Astrocyte (in vitro differentiated cells and primary cell): ENCODE results near the gene ANKRD40CL. TPM values are rescaled to one million over a fixed set of nuclear protein-coding genes. Genes with fewer than 3 reads are reported as not detected.

ENCODE experiments used
- DNase-seq: peaks from one replicate; pipeline ENCODE4 v3.0.0-alpha.2; 2010; ENCODE audit warnings: low read depth
- FAIRE-seq: peaks from 2 replicates; lab custom pipeline; 2011; peaks lifted over from hg19 to GRCh38; lab: Jason Lieb, UNC
- H2AFZ ChIP-seq: 2 replicates; pipeline ENCODE4 v1.6.0; 2012; ENCODE audit warnings: low read depth, low read length, inconsistent platforms
- H3K27ac ChIP-seq: 2 replicates; pipeline ENCODE4 v1.5.1; 2011; ENCODE audit warnings: low read depth, low read length, inconsistent platforms
- H3K27me3 ChIP-seq: 2 replicates; pipeline ENCODE4 v1.6.0; 2011; ENCODE audit warnings: low read length, inconsistent platforms; ENCODE audit not compliant: insufficient read depth
- H3K36me3 ChIP-seq: 2 replicates; pipeline ENCODE4 v1.5.1; 2011; ENCODE audit warnings: low read length, inconsistent platforms; ENCODE audit not compliant: insufficient read depth
- H3K4me1 ChIP-seq: 2 replicates; pipeline ENCODE4 v1.5.1; 2011; ENCODE audit warnings: low read length, inconsistent platforms; ENCODE audit not compliant: insufficient read depth
- H3K4me2 ChIP-seq: 2 replicates; pipeline ENCODE4 v1.6.0; 2012; ENCODE audit warnings: low read length, inconsistent platforms
- H3K4me3 ChIP-seq: 2 replicates; pipeline ENCODE4 v1.5.1; 2011; ENCODE audit warnings: low read depth, mild to moderate bottlenecking, low read length, inconsistent platforms; ENCODE audit not compliant: insufficient read depth
- H3K79me2 ChIP-seq: 2 replicates; pipeline ENCODE4 v1.6.0; 2012; ENCODE audit warnings: mild to moderate bottlenecking, low read length, inconsistent platforms; ENCODE audit not compliant: insufficient read depth
- H3K9ac ChIP-seq: 2 replicates; pipeline ENCODE4 v1.6.0; 2012; ENCODE audit warnings: mild to moderate bottlenecking, low read length, inconsistent platforms
- H3K9me3 ChIP-seq: 2 replicates; pipeline ENCODE4 v1.5.1; 2012; ENCODE audit warnings: low read depth, mild to moderate bottlenecking, low read length, inconsistent platforms; ENCODE audit not compliant: insufficient read depth
- H4K20me1 ChIP-seq: 2 replicates; pipeline ENCODE4 v1.6.0; 2012; ENCODE audit warnings: low read length, inconsistent platforms; ENCODE audit not compliant: insufficient read depth
- H3K27ac Mint-ChIP-seq: one replicate; pipeline ENCODE4 v1.8.0; 2021; ENCODE audit warnings: mild to moderate bottlenecking, mixed read lengths; ENCODE audit not compliant: unreplicated experiment
- H3K27me3 Mint-ChIP-seq: one replicate; pipeline ENCODE4 v1.8.0; 2021; ENCODE audit warnings: low read depth, mixed read lengths; ENCODE audit not compliant: unreplicated experiment
- H3K36me3 Mint-ChIP-seq: one replicate; pipeline ENCODE4 v1.8.0; 2021; ENCODE audit warnings: low read depth, mixed read lengths; ENCODE audit not compliant: unreplicated experiment
- H3K4me1 Mint-ChIP-seq: one replicate; pipeline ENCODE4 v1.8.0; 2021; ENCODE audit warnings: low read depth, mixed read lengths; ENCODE audit not compliant: unreplicated experiment
- H3K4me3 Mint-ChIP-seq: one replicate; pipeline ENCODE4 v1.8.0; 2021; ENCODE audit warnings: mild to moderate bottlenecking, moderate library complexity, mixed read lengths; ENCODE audit not compliant: unreplicated experiment
- H3K9me3 Mint-ChIP-seq: one replicate; pipeline ENCODE4 v1.8.0; 2021; ENCODE audit warnings: mild to moderate bottlenecking, mixed read lengths; ENCODE audit not compliant: unreplicated experiment
- CTCF ChIP-seq: IDR thresholded peaks from 2 replicates; pipeline ENCODE4 v1.5.1; 2011; ENCODE audit warnings: low read depth, mild to moderate bottlenecking, inconsistent platforms, low read length, moderate library complexity; ENCODE audit not compliant: insufficient read depth
- EZH2 ChIP-seq: IDR thresholded peaks from 2 replicates; pipeline ENCODE4 v1.6.1; 2012; ENCODE audit warnings: mild to moderate bottlenecking, low read length, inconsistent platforms; ENCODE audit not compliant: insufficient read depth
- total RNA-seq: library from RNA; stranded (reverse); gene quantifications from 2 replicates; pipeline ENCODE4 v1.2.1, GENCODE V29; 2021

The ANKRD40CL gene
- total RNA-seq, 1 donor from 2014 or later: not detected

DNA sequence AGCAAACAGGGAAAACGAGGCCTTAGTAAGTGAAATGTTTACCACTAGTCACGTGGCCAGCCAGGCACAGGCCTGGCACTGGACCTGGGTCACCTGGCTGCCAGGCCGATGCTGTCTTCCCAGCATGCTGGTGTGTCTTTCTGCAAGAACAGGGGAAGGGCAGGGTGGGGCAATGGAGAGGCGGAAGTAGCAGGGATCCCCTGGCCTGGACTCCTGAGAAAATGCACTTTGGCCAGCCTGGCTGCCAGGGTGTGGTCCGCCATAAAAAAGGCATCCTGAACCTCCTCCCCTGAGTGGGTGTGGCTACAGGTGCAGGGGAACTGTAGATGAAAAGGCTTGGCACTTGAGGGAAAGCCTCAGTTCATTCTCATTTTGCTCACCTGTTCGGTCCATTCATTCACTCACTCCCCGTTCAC lies 1.0 kb upstream of the ANKRD40CL start:
- FAIRE-seq: no peak
- H3K9ac ChIP-seq: no peak overlapping the region
- no peaks in the 10 kb centered on the region for H3K27me3 ChIP-seq
- no peaks in the 10 kb centered on the region for H3K79me2 ChIP-seq
- Mint-ChIP-seq H3K9me3 (no peaks in the 10 kb centered on the region), H3K4me3 (no peak overlapping the region), H3K27ac (no peak overlapping the region), H3K4me1 (peaks cover 9% of the 10 kb centered on the region), H3K27me3 (peaks cover 4% of the 10 kb centered on the region), H3K36me3 (no peaks in the 10 kb centered on the region)
- H3K27ac ChIP-seq: no peak overlapping the region
- no peak for TF ChIP-seq EZH2
- TF ChIP-seq CTCF: no peak
- H3K4me1 ChIP-seq: no peaks in the 10 kb centered on the region
- H3K4me2 ChIP-seq: no peak overlapping the region
- H3K4me3 ChIP-seq: no peak overlapping the region
- no peaks in the 10 kb centered on the region for H3K9me3 ChIP-seq
- H3K36me3 ChIP-seq: no peaks in the 10 kb centered on the region
- no peak for DNase-seq
- H2AFZ ChIP-seq: no peak overlapping the region
- H4K20me1 ChIP-seq: no peaks in the 10 kb centered on the region

DNA sequence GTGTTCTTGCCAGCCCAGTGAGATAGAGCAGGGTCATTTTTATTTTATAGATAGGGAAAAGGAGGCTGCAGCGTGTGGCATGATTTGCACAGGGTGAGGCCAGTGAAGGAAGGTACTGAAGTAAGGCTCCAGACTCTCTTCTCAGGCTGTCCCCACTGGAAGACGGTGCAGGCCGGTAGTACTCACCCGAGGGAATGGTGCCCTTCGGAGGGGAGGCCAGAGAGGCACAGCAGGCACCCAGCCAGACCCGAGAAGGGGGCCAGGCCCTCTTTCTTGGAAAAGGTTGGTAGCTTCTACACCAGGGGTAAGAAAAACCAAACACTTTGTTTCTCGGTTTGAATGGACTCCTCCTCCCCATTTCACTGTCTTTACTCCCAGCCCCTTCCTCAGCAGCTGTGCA lies 288 bp downstream of the ANKRD40CL start:
- H3K9ac ChIP-seq: no peak overlapping the region
- H2AFZ ChIP-seq: no peak overlapping the region
- H3K36me3 ChIP-seq: no peaks in the 10 kb centered on the region
- Mint-ChIP-seq H3K27ac (no peak overlapping the region), H3K4me1 (peaks cover 9% of the 10 kb centered on the region), H3K4me3 (no peak overlapping the region), H3K36me3 (no peaks in the 10 kb centered on the region), H3K27me3 (peaks cover 4% of the 10 kb centered on the region), H3K9me3 (no peaks in the 10 kb centered on the region)
- no peaks in the 10 kb centered on the region for H3K79me2 ChIP-seq
- no peaks in the 10 kb centered on the region for H3K9me3 ChIP-seq
- no peak overlapping the region for H3K4me3 ChIP-seq
- no peaks in the 10 kb centered on the region for H3K4me1 ChIP-seq
- DNase-seq: no peak
- TF ChIP-seq EZH2 (no peak), CTCF (no peak)
- H3K27me3 ChIP-seq: no peaks in the 10 kb centered on the region
- H3K27ac ChIP-seq: no peak overlapping the region
- no peak overlapping the region for H3K4me2 ChIP-seq
- no peaks in the 10 kb centered on the region for H4K20me1 ChIP-seq
- no peak for FAIRE-seq

DNA sequence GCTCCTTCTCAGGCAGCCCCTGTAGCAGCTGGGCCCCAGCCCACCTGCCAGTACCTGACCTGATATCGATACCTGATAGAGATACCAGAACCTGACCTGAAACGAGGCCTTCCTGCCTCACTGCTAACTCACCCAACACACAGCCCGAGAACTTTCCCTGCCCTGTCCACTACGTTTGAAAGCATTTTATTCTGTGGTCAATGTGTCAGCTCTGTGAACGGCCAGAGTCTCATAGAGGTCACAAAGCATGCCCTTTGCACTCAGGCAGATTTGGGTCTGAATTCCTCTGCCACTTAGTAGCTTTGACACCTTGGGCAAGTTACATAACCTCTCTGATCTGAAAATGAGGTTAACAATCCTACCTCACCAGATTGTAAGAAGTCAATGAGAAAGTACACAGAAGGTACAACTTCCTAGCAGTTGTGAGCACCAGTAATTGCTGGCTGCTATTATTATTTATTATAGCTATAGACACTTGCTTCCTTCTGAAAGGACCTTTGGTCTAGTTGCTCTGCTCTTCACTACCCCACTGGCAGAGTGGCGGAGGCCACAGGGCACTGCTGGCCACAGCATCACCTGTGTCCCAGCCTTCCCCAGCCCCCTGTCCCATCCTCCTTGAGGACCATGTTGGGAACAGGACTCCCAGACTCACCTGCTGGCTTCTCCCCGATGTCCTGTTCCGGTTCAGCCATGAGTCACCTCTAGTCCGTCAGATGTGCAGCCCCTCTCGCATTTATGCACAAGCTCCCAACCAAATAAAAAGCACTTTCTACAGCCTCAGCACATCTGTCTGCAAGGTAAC lies 895 bp downstream of the ANKRD40CL start:
- Histone ChIP-seq H3K4me3 (no peak overlapping the region), H3K27me3 (no peaks in the 10 kb centered on the region), H3K4me1 (no peaks in the 10 kb centered on the region), H3K79me2 (no peaks in the 10 kb centered on the region), H3K9ac (no peak overlapping the region), H4K20me1 (no peaks in the 10 kb centered on the region), H3K36me3 (no peaks in the 10 kb centered on the region), H3K4me2 (no peak overlapping the region), H3K9me3 (no peaks in the 10 kb centered on the region), H2AFZ (no peak overlapping the region), H3K27ac (no peak overlapping the region)
- Mint-ChIP-seq H3K4me1 (peaks cover 9% of the 10 kb centered on the region), H3K27ac (no peak overlapping the region), H3K9me3 (no peaks in the 10 kb centered on the region), H3K27me3 (peaks cover 4% of the 10 kb centered on the region), H3K36me3 (no peaks in the 10 kb centered on the region), H3K4me3 (no peak overlapping the region)
- DNase-seq: no peak
- TF ChIP-seq CTCF (no peak), EZH2 (no peak)
- no peak for FAIRE-seq
